ENCODE data around the gene KLRD1. TPM values are rescaled to one million over a fixed set of nuclear protein-coding genes. Genes with fewer than 3 reads are reported as not detected.
A peak's percentile ranks its signal among the peaks of the same experiment; 100 is the strongest.
"Not testable (repeated sequence)": the region's sequence is repeated elsewhere in the genome, so short reads cannot be mapped to it uniquely, and the experiment has no call there.

The KLRD1 gene
- polyA plus RNA-seq, 5 donors, result 1.0 to 2.2 (median 1.4) TPM

GRCh38 chr12:10336196-10336595 is 28.5 kb downstream of the KLRD1 start:
- not testable (repeated sequence) for DNase-seq

GRCh38 chr12:10338470-10338869 is 30.8 kb downstream of the KLRD1 start:
- DNase-seq, result not testable (repeated sequence)

GRCh38 chr12:10339053-10339840 is 31.6 kb downstream of the KLRD1 start:
- no peak for DNase-seq

- not testable (repeated sequence) for DNase-seq
These were observed 33.3 kb downstream of the KLRD1 start for GRCh38 chr12:10340946-10341345.

- DNase-seq, result no peak
These were observed 34.3 kb downstream of the KLRD1 start for GRCh38 chr12:10341892-10342509.

GRCh38 chr12:10351457-10351856 is 43.8 kb downstream of the KLRD1 start:
- DNase-seq, result not testable (repeated sequence)

GRCh38 chr12:10354071-10354470 is 46.4 kb downstream of the KLRD1 start:
- DNase-seq, result no peak

GRCh38 chr12:10354502-10354901 is 46.8 kb downstream of the KLRD1 start:
- no peak for DNase-seq

GRCh38 chr12:10358131-10358530 is 50.5 kb downstream of the KLRD1 start:
- DNase-seq, result no peak

- DNase-seq, result no peak
These were observed 51.3 kb downstream of the KLRD1 start for GRCh38 chr12:10358969-10359368.

- DNase-seq, result peak in 1 of 2 donors; percentile 17
These were observed 53.4 kb downstream of the KLRD1 start for GRCh38 chr12:10361084-10361483.

- peak in 1 of 2 donors; percentile 18 for DNase-seq
These were observed 54.0 kb downstream of the KLRD1 start for GRCh38 chr12:10361622-10362021.

- no peak for DNase-seq
These were observed 54.7 kb downstream of the KLRD1 start for GRCh38 chr12:10362325-10362724.

- DNase-seq, result peak in 1 of 2 donors; percentile 23
These were observed 55.4 kb downstream of the KLRD1 start for GRCh38 chr12:10362828-10363657.

GRCh38 chr12:10363658-10363913 is 55.9 kb downstream of the KLRD1 start:
- peak in 1 of 2 donors; percentile 38 for DNase-seq

GRCh38 chr12:10363914-10364814 is 56.5 kb downstream of the KLRD1 start:
- DNase-seq, result peak in 1 of 2 donors; percentile 77

GRCh38 chr12:10364815-10365622 is 57.3 kb downstream of the KLRD1 start:
- peak; percentile 83 to 86 for DNase-seq

GRCh38 chr12:10365696-10366405 is 58.2 kb downstream of the KLRD1 start:
- no peak for DNase-seq

GRCh38 chr12:10366875-10367274 is 59.2 kb downstream of the KLRD1 start:
- DNase-seq, result peak in 1 of 2 donors; percentile 33

GRCh38 chr12:10367714-10368113 is 60.0 kb downstream of the KLRD1 start:
- not testable (repeated sequence) for DNase-seq
